ENCODE data around the gene IGSF22. TPM values are rescaled to one million over a fixed set of nuclear protein-coding genes. Genes with fewer than 3 reads are reported as not detected.
"Not testable (repeated sequence)": the region's sequence is repeated elsewhere in the genome, so short reads cannot be mapped to it uniquely, and the experiment has no call there.

IGSF22 gene
- total and polyA plus RNA-seq, 5 donors from 2014 or later = 2.1 to 6.2 (median 3.1) TPM

DNA sequence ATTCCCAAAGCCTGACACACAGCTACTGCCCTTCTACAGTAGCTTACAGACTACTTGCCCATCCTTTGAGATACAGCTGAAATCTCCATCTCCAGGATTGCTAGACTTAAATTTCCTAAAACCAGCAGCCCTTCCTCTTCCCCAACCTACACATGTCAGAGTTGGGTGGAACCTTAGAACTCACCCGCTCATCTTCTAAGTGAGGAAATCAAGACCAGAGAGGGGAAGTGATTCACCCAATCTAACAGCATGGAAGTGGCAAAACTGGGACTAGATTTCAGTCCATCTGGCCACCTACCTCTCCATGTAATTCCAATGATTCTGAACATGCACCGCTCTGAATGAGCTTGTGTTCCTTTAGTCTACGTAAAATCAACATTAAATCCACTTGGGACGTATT, 28.4 kb downstream of the IGSF22 start:
- Histone ChIP-seq H3K4me1 (ENCODE audit: control insufficient read depth, insufficient read depth, low read length, poor library complexity, severe bottlenecking) (peaks cover 8% of the 10 kb centered on the region), H3K27me3 (ENCODE audit: control insufficient read depth, insufficient read depth, low read length) (no peaks in the 10 kb centered on the region), H3K27ac (ENCODE audit: insufficient read depth, low read length, poor library complexity, severe bottlenecking) (no peak overlapping the region), H3K4me3 (ENCODE audit: low read depth, low read length) (no peak overlapping the region), H3K36me3 (ENCODE audit: control insufficient read depth, insufficient read depth, low read length) (no peaks in the 10 kb centered on the region), H3K9me3 (ENCODE audit: control insufficient read depth in 2 of 2, low read length in 2 of 2) (no peaks in the 10 kb centered on the region)
- H3K4me1 Mint-ChIP-seq = peaks cover 0 to 16% (median 5%) of the 10 kb centered on the region in 4 donors
- peak overlapping the region; percentile 39 to 87 (median 82) for H3K4me3 Mint-ChIP-seq
- ATAC-seq (ENCODE audit: low read depth in 2 of 2) (no peak), DNase-seq (no peak)
- peak overlapping the region in 2 of 3 donors; percentile 48 to 89 for H3K27ac Mint-ChIP-seq
- H3K36me3 Mint-ChIP-seq = no peaks in the 10 kb centered on the region
- H3K27me3 Mint-ChIP-seq = no peaks in the 10 kb centered on the region
- peaks cover 0 to 1% (median 0%) of the 10 kb centered on the region in 7 donors for H3K9me3 Mint-ChIP-seq

DNA sequence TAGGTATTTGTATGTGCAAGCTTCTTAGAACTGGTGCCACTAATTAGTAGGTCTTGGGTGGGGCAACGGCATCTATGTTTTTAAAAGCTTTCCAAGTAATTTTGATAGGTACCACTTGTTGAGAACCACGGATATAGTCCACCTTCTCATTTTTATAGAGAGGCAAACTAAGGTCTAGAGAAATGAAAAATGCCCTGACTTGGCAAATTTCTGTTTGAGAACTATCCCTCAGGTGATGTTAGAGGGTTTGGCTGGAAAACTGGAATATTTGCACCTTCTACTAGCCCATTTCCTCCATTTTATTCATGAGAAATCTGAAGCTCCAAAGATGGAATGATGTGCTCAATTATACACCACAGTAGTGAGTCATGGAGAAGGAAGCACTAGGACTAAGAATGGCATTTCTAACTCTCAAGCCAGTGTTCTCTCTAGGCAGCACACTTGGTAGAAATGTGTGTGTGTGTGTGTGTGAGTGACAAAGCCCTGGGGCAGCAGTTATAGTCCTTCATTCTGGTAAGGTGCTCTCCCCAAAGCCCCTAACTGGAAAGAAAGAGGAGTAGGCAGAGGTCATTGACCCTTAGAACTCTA, 29.3 kb downstream of the IGSF22 start:
- Histone ChIP-seq H3K27me3 (ENCODE audit: control insufficient read depth, insufficient read depth, low read length) (no peaks in the 10 kb centered on the region), H3K4me3 (ENCODE audit: low read depth, low read length) (no peak overlapping the region), H3K36me3 (ENCODE audit: control insufficient read depth, insufficient read depth, low read length) (no peaks in the 10 kb centered on the region), H3K4me1 (ENCODE audit: control insufficient read depth, insufficient read depth, low read length, poor library complexity, severe bottlenecking) (peaks cover 8% of the 10 kb centered on the region), H3K9me3 (ENCODE audit: control insufficient read depth in 2 of 2, low read length in 2 of 2) (no peaks in the 10 kb centered on the region), H3K27ac (ENCODE audit: insufficient read depth, low read length, poor library complexity, severe bottlenecking) (no peak overlapping the region)
- Mint-ChIP-seq H3K9me3 (peaks cover 0 to 1% (median 0%) of the 10 kb centered on the region in 7 donors), H3K4me3 (peak overlapping the region in 3 of 4 donors; percentile 27 to 39 (median 39)), H3K4me1 (peaks cover 0 to 16% (median 5%) of the 10 kb centered on the region in 4 donors), H3K27me3 (no peaks in the 10 kb centered on the region), H3K36me3 (no peaks in the 10 kb centered on the region), H3K27ac (peak overlapping the region in 1 of 3 donors; percentile 66)
- DNase-seq (no peak), ATAC-seq (ENCODE audit: low read depth in 2 of 2) (no peak)

DNA sequence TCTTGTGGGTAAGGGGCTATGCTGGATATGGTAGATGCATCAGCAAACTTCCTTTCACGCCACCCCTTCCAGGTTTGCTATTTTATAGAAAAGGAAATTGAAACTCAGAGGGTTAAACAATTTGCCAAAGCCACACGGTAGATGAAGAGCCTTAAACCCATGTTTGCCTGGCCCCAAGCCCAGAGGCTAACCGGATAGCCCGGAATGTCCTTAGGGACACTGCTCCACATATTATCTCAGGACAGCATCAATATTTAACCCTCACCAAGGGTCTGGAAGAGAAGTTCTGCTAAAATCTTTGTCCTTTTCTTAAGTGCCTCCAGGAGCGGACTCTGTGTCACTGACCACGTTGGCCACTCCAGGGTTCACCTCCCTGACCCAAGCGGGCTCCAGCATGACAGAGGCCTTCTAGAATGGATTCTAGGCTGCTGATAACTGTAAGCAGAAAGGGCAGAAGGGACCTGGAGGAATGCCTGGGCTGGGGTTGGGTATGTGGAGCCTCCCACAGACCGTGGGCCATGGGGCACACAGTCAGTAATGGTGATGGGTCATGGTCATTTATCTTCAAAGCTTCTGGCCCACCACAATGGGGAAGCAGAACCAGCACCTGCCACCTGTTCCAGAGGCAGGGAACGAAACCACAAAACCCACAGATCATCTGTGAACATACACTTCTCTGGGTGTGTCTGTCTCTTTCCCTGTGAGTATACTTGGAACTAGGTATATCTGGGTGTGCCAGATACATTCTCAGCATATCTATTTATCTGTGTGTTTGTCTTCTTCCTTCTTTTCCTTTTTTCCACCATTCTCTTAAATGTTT, 32.8 kb downstream of the IGSF22 start:
- no peak overlapping the region for H3K4me3 Mint-ChIP-seq
- Histone ChIP-seq H3K27ac (ENCODE audit: insufficient read depth, low read length, poor library complexity, severe bottlenecking) (no peak overlapping the region), H3K36me3 (ENCODE audit: control insufficient read depth, insufficient read depth, low read length) (no peaks in the 10 kb centered on the region), H3K4me3 (ENCODE audit: low read depth, low read length) (no peak overlapping the region), H3K4me1 (ENCODE audit: control insufficient read depth, insufficient read depth, low read length, poor library complexity, severe bottlenecking) (peaks cover 5% of the 10 kb centered on the region), H3K27me3 (ENCODE audit: control insufficient read depth, insufficient read depth, low read length) (no peaks in the 10 kb centered on the region), H3K9me3 (ENCODE audit: control insufficient read depth in 2 of 2, low read length in 2 of 2) (no peaks in the 10 kb centered on the region)
- ATAC-seq (ENCODE audit: low read depth in 2 of 2) (no peak), DNase-seq (no peak)
- H3K27me3 Mint-ChIP-seq = no peaks in the 10 kb centered on the region
- H3K4me1 Mint-ChIP-seq = peaks cover 0 to 5% (median 1%) of the 10 kb centered on the region in 4 donors
- no peaks in the 10 kb centered on the region for H3K9me3 Mint-ChIP-seq
- H3K27ac Mint-ChIP-seq = no peak overlapping the region
- no peaks in the 10 kb centered on the region for H3K36me3 Mint-ChIP-seq

DNA sequence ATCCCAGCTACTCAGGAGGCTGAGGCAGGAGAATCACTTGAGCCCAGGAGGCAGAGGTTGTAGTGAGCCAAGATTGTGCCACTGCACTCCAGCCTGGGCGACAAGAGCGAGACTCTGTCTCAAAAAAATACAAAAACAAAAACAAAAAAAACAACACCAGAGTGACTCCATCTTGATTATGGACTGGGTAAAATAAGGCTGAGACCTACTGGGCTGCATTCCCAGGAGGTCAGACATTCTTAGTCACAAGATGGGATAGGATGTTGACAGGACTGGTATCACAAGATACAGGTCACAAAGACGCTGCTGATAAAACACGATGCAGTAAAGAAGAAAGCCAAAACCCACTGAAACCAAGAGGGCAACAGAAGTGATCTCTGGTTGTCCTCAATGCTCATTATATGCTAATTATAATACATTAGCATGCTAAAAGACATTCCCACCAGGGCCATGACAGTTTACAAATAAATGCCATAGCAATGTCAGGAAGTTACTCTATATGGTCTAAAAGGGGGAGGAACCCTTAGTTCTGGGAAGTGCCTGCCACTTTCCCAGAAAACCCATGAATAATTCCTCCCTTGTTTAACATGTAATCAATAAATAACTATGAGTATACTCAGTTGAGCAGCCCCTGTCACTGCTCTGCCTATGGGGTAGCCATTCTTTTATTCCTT, 34.4 kb downstream of the IGSF22 start:
- H3K27ac ChIP-seq (ENCODE audit: insufficient read depth, low read length, poor library complexity, severe bottlenecking); H3K4me1 ChIP-seq (ENCODE audit: control insufficient read depth, insufficient read depth, low read length, poor library complexity, severe bottlenecking); ATAC-seq (ENCODE audit: low read depth in 2 of 2); H3K27me3 Mint-ChIP-seq; H3K9me3 ChIP-seq (ENCODE audit: control insufficient read depth in 2 of 2, low read length in 2 of 2); H3K36me3 ChIP-seq (ENCODE audit: control insufficient read depth, insufficient read depth, low read length); H3K27ac Mint-ChIP-seq; H3K4me3 Mint-ChIP-seq; H3K9me3 Mint-ChIP-seq; H3K27me3 ChIP-seq (ENCODE audit: control insufficient read depth, insufficient read depth, low read length); H3K36me3 Mint-ChIP-seq; H3K4me3 ChIP-seq (ENCODE audit: low read depth, low read length); H3K4me1 Mint-ChIP-seq: not testable (repeated sequence)
- DNase-seq = peak in 1 of 3 donors; percentile 62

DNA sequence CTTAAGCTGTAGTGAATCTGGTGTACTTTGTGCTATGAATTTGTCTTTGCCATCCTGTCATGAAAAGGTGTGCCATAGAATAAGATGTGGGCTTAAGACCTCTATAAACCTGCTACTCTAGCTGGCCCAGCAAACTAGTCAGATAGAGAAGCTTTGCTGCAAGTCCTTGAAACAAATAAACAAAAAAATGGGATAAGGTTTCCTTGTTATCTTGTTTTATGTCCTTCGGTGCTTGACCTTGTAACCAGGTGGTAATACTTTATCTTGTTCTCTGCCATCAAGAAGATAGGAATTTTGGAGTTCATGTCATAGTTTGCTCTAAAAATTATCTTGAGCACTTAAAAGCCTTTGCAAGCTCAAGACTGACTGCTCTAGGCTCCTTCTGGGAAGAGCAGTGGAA, 41.7 kb downstream of the IGSF22 start:
- no peak overlapping the region for H3K4me3 Mint-ChIP-seq
- peaks cover 0 to 3% (median 2%) of the 10 kb centered on the region in 4 donors for H3K4me1 Mint-ChIP-seq
- peaks cover 3% of the 10 kb centered on the region for H3K27me3 ChIP-seq (ENCODE audit: control insufficient read depth, insufficient read depth, low read length)
- H3K4me3 ChIP-seq (ENCODE audit: low read depth, low read length) = no peak overlapping the region
- no peaks in the 10 kb centered on the region for H3K9me3 ChIP-seq (ENCODE audit: control insufficient read depth in 2 of 2, low read length in 2 of 2)
- ATAC-seq (ENCODE audit: low read depth in 2 of 2) = no peak
- H3K9me3 Mint-ChIP-seq = no peaks in the 10 kb centered on the region
- H3K4me1 ChIP-seq (ENCODE audit: control insufficient read depth, insufficient read depth, low read length, poor library complexity, severe bottlenecking) = no peaks in the 10 kb centered on the region
- no peaks in the 10 kb centered on the region for H3K36me3 ChIP-seq (ENCODE audit: control insufficient read depth, insufficient read depth, low read length)
- no peak overlapping the region for H3K27ac ChIP-seq (ENCODE audit: insufficient read depth, low read length, poor library complexity, severe bottlenecking)
- H3K27me3 Mint-ChIP-seq = peaks cover 13% of the 10 kb centered on the region
- no peak overlapping the region for H3K27ac Mint-ChIP-seq
- H3K36me3 Mint-ChIP-seq = no peaks in the 10 kb centered on the region
- no peak for DNase-seq

DNA sequence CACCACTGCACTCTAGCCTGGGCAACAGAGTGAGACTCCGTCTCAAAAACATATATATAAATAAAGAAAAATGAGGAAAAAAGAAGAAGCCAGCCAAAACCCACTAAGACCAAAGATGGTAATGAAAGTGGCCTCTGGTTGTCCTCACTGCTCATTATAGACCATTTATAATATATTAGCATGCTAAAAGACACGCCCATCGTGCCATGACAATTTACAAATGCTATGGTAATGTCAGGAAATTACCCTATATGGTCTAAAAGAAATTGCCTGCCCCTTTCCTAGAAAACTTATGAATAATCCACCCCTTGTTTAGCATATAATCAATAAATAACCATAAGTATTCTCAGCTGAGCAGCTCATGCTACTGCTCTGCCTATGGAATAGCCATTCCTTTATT, 43.5 kb downstream of the IGSF22 start:
- Mint-ChIP-seq H3K4me3 (no peak overlapping the region), H3K27ac (no peak overlapping the region), H3K36me3 (no peaks in the 10 kb centered on the region), H3K27me3 (peaks cover 13% of the 10 kb centered on the region), H3K4me1 (peaks cover 0 to 3% (median 3%) of the 10 kb centered on the region in 4 donors), H3K9me3 (no peaks in the 10 kb centered on the region)
- ATAC-seq (ENCODE audit: low read depth in 2 of 2) (no peak), DNase-seq (no peak)
- Histone ChIP-seq H3K27me3 (ENCODE audit: control insufficient read depth, insufficient read depth, low read length) (peaks cover 3% of the 10 kb centered on the region), H3K36me3 (ENCODE audit: control insufficient read depth, insufficient read depth, low read length) (no peaks in the 10 kb centered on the region), H3K4me3 (ENCODE audit: low read depth, low read length) (no peak overlapping the region), H3K27ac (ENCODE audit: insufficient read depth, low read length, poor library complexity, severe bottlenecking) (no peak overlapping the region), H3K9me3 (ENCODE audit: control insufficient read depth in 2 of 2, low read length in 2 of 2) (no peaks in the 10 kb centered on the region), H3K4me1 (ENCODE audit: control insufficient read depth, insufficient read depth, low read length, poor library complexity, severe bottlenecking) (no peaks in the 10 kb centered on the region)

DNA sequence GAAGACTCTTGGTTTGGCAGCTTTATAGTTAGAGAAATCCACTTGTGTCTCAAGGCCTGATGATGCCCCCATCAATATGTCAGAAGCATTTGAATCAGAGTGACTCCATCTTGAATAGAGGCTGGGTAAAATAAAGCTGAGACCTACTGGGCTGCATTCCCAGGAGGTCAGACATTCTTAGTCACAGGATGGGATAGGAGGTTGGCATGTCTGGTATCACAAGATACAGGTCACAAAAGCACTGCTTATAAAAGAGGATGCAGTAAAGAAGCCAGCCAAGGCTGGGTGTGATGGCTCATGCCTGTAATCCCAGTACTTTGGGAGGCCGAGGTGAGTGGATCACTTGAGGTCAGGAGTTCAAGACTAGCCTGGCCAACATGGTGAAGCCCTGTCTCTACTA, 44.0 kb downstream of the IGSF22 start:
- H3K27me3 Mint-ChIP-seq = peaks cover 12% of the 10 kb centered on the region
- H3K36me3 ChIP-seq (ENCODE audit: control insufficient read depth, insufficient read depth, low read length); H3K9me3 Mint-ChIP-seq; H3K4me1 ChIP-seq (ENCODE audit: control insufficient read depth, insufficient read depth, low read length, poor library complexity, severe bottlenecking); H3K4me3 Mint-ChIP-seq; DNase-seq; H3K9me3 ChIP-seq (ENCODE audit: control insufficient read depth in 2 of 2, low read length in 2 of 2); H3K27ac ChIP-seq (ENCODE audit: insufficient read depth, low read length, poor library complexity, severe bottlenecking); H3K36me3 Mint-ChIP-seq; H3K27me3 ChIP-seq (ENCODE audit: control insufficient read depth, insufficient read depth, low read length); ATAC-seq (ENCODE audit: low read depth in 2 of 2); H3K27ac Mint-ChIP-seq; H3K4me1 Mint-ChIP-seq; H3K4me3 ChIP-seq (ENCODE audit: low read depth, low read length): not testable (repeated sequence)
